H1 (cell line): ENCODE measurements around the gene COL28A1. TPM values are rescaled to one million over a fixed set of nuclear protein-coding genes. Genes with fewer than 3 reads are reported as not detected.

Experiments used
- POU5F1 ChIP-seq: IDR thresholded peaks from 2 replicates; pipeline ENCODE4 v1.6.1; 2011; ENCODE audit warnings: low read depth, mild to moderate bottlenecking, low read length, moderate library complexity
- SIN3A ChIP-seq, 2 experiments: IDR thresholded peaks in 1 of 2; conservative IDR thresholded peaks in 1 of 2; 2 replicates each; pipeline ENCODE4 v1.6.1; 2011 to 2012; ENCODE audit warnings: low read length in 2 of 2, improper control_type of control experiment in 1 of 2, low read depth in 1 of 2, mild to moderate bottlenecking in 1 of 2
- SP4 ChIP-seq: IDR thresholded peaks from 2 replicates; pipeline ENCODE4 v1.6.1; 2012; ENCODE audit warnings: low read length, inconsistent platforms
- SUZ12 ChIP-seq: fragments of 200-600 bp; sonication (generic); IDR thresholded peaks from 2 replicates; pipeline ENCODE4 v1.6.1; 2012; ENCODE audit warnings: mild to moderate bottlenecking, inconsistent platforms, low read length, moderate library complexity, mixed read lengths
- polyA plus RNA-seq, 7 experiments: library from polyadenylated mRNA; depleted of rRNA in 3 of 7; stranded (reverse) in 5 of 7; unstranded in 2 of 7; fragments of >200 nt in 5 of 7; fragments of 200-250 nt in 2 of 7; gene quantifications; 1 replicate in 5 of 7; 2 replicates in 1 of 7; 4 replicates in 1 of 7; pipeline versions ENCODE4 v1.2.1 to v1.2.3, GENCODE V29; 2011 to 2013; ENCODE audit warnings: missing spikeins in 2 of 7, mixed read lengths in 2 of 7
- total RNA-seq: library from RNA; stranded (reverse); fragmentation: NEBNext Ultra II Directional; extraction: Animal tissue kit (Norgen Biotek cat#: 25700); gene quantifications from 2 replicates; pipeline ENCODE4 v1.2.1, GENCODE V29; 2021
- TF ChIP-seq, protein P1 (sequence below): IDR thresholded peaks from 2 replicates; pipeline ENCODE4 v1.6.1; 2012; ENCODE audit warnings: low read length, inconsistent platforms

The COL28A1 gene
- total and polyA plus RNA-seq, 2 of the 8 experiments (the other 6 are each of a cell fraction or from before 2014, with no cell fraction given): 0.22 to 0.38 TPM

DNA sequence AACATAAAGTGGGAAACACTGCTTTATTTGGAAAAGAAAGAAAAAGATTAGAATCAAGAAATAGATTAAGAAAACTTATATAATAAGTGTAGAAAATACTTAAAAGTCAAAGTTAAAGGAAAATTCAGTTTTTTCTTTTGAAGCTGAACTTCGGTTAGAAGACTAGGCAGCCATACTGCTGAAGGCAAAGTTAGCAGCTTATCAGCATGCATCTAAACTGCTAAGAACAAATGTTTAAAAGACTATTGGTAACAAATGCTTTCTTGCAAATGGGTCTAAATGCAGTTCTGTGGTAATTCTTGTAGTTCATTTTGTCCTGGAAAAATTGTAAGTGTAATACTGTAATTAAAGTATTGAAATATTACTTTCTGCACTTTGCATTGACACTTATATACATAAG is 49.0 kb upstream of the COL28A1 start (continued):
- TF ChIP-seq SIN3A (conservative IDR thresholded peaks at IDR 0.05 in 1 of 2, IDR thresholded peaks at IDR 0.05 in 1 of 2; ENCODE audit: low read depth in 1 of 2, low read length in 2 of 2): no peak
- TF ChIP-seq, protein P1, sequence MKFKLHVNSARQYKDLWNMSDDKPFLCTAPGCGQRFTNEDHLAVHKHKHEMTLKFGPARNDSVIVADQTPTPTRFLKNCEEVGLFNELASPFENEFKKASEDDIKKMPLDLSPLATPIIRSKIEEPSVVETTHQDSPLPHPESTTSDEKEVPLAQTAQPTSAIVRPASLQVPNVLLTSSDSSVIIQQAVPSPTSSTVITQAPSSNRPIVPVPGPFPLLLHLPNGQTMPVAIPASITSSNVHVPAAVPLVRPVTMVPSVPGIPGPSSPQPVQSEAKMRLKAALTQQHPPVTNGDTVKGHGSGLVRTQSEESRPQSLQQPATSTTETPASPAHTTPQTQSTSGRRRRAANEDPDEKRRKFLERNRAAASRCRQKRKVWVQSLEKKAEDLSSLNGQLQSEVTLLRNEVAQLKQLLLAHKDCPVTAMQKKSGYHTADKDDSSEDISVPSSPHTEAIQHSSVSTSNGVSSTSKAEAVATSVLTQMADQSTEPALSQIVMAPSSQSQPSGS: no peak
- TF ChIP-seq SP4: no peak
- TF ChIP-seq SUZ12: no peak
- no peak for TF ChIP-seq POU5F1
